NT2/D1 (cell line): ENCODE data around the gene AKNAD1.
A peak's percentile ranks its signal among the peaks of the same experiment; 100 is the strongest.

Experiments
- DNase-seq: peaks from one replicate; pipeline ENCODE4 v3.0.0-alpha.2; 2011; ENCODE audit warnings: low read depth, low spot score
- H3K27me3 ChIP-seq: 2 replicates; pipeline ENCODE4 v1.6.0; 2011; ENCODE audit warnings: mild to moderate bottlenecking; ENCODE audit not compliant: insufficient read length, insufficient read depth
- H3K36me3 ChIP-seq: 2 replicates; pipeline ENCODE4 v1.6.1; 2011; ENCODE audit warnings: mild to moderate bottlenecking, low read length, mixed read lengths; ENCODE audit not compliant: insufficient read depth, insufficient read length
- H3K4me1 ChIP-seq: 2 replicates; pipeline ENCODE4 v1.5.1; 2011; ENCODE audit not compliant: insufficient read depth, insufficient read length
- H3K4me3 ChIP-seq: 2 replicates; pipeline ENCODE4 v1.5.1; 2011; ENCODE audit warnings: low read depth; ENCODE audit not compliant: insufficient read length
- H3K9ac ChIP-seq: 2 replicates; pipeline ENCODE4 v1.6.0; 2011; ENCODE audit warnings: low read depth; ENCODE audit not compliant: insufficient read length
- H3K9me3 ChIP-seq: 2 replicates; pipeline ENCODE4 v1.5.1; 2011; ENCODE audit warnings: mild to moderate bottlenecking, low read length; ENCODE audit not compliant: insufficient read depth
- SUZ12 ChIP-seq: IDR thresholded peaks from 2 replicates; pipeline ENCODE4 v1.6.1; 2011; ENCODE audit not compliant: insufficient read length, insufficient read depth; ENCODE audit errors: extremely low read depth
- YY1 ChIP-seq: IDR thresholded peaks from 2 replicates; pipeline ENCODE4 v1.6.1; 2011; ENCODE audit not compliant: insufficient read length, insufficient read depth
- ZNF274 ChIP-seq: IDR thresholded peaks from 2 replicates; pipeline ENCODE4 v1.6.1; 2011; ENCODE audit warnings: mild to moderate bottlenecking, low read depth, low read length

The AKNAD1 gene

DNA sequence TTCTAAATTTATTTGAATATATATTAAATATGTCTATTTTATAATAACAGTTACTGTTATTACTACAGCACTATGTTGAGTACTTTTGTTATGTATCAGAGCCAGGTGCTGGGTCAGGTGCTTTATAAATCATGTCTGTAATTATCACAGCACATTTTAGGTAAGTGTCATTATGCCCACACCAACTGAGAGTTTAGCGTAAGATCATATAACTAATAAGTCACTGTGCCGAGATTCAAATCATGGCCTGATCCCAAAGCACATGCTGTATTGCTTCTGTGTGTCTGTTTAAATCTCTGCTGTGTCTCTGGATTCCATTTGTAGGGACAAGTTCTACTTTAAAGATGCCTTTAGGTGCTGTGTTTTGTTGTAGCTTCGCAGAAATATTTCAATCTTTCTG, 21.8 kb upstream of the AKNAD1 start:
- no peak for DNase-seq
- Histone ChIP-seq H3K9me3 (no peaks in the 10 kb centered on the region), H3K27me3 (peaks cover 18% of the 10 kb centered on the region), H3K4me1 (no peaks in the 10 kb centered on the region), H3K9ac (no peak overlapping the region), H3K4me3 (no peak overlapping the region), H3K36me3 (no peaks in the 10 kb centered on the region)
- no peak for TF ChIP-seq YY1
- no peak for TF ChIP-seq ZNF274
- no peak for TF ChIP-seq SUZ12

GRCh38 chr1:108878160-108878469, 21.2 kb upstream of the AKNAD1 start:
- TF ChIP-seq YY1 (no peak), SUZ12 (no peak), ZNF274 (no peak)
- Histone ChIP-seq H3K9ac (peak overlapping the region; percentile 74), H3K36me3 (no peaks in the 10 kb centered on the region), H3K4me3 (peak overlapping the region; percentile 61), H3K27me3 (peaks cover 18% of the 10 kb centered on the region), H3K4me1 (no peaks in the 10 kb centered on the region), H3K9me3 (no peaks in the 10 kb centered on the region)
- DNase-seq, result no peak

- peak overlapping the region; percentile 61 for H3K4me3 ChIP-seq
- H3K27me3 ChIP-seq, result peaks cover 18% of the 10 kb centered on the region
- H3K36me3 ChIP-seq, result no peaks in the 10 kb centered on the region
- TF ChIP-seq YY1 (no peak), SUZ12 (peak; percentile 56), ZNF274 (no peak)
- DNase-seq, result no peak
- no peaks in the 10 kb centered on the region for H3K4me1 ChIP-seq
- H3K9ac ChIP-seq, result peak overlapping the region; percentile 74
- no peaks in the 10 kb centered on the region for H3K9me3 ChIP-seq
These were observed 20.7 kb upstream of the AKNAD1 start for GRCh38 chr1:108877348-108878159.

DNA sequence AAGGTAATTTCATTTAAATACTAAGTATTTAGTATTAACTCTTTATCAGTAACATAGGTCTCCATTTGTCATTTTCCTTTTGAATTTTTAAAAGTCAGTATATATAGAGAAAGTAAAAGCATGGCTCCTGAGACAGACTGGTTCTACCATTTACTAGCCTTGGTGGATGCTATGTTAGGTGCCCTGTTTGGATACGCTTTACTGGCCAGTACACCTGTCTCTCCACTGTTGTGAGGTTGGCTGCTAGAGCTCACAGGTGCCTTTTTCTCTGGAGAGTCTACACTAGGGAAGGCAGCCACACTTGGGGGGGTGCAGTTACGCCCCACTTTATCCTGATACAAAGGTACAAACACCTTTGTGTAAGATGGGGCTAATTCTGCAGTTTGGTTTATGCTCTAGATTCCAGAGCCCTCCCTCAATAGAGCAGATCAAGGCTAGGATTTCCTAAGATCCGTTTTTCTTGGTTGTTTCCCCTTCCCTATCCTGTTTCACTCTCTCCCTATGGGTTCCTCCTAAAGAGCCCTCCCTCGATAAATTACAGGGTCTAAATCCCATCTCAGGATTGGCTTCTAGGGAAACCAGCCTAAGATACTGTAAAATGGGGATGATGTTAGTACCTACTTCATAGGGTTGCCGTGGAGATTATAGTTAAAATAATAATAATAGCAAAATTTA, 14.3 kb upstream of the AKNAD1 start:
- TF ChIP-seq SUZ12 (no peak), YY1 (no peak), ZNF274 (no peak)

GRCh38 chr1:108865316-108865910, 8.5 kb upstream of the AKNAD1 start:
- H3K36me3 ChIP-seq, result no peaks in the 10 kb centered on the region
- H3K4me3 ChIP-seq, result no peak overlapping the region
- H3K9ac ChIP-seq, result no peak overlapping the region
- H3K4me1 ChIP-seq, result no peaks in the 10 kb centered on the region
- no peaks in the 10 kb centered on the region for H3K27me3 ChIP-seq
- H3K9me3 ChIP-seq, result no peaks in the 10 kb centered on the region
- DNase-seq, result no peak
- no peak for TF ChIP-seq SUZ12

More for the DNA sequence above, 14.3 kb upstream of the AKNAD1 start:
- Histone ChIP-seq H3K9me3 (no peaks in the 10 kb centered on the region), H3K36me3 (no peaks in the 10 kb centered on the region), H3K4me1 (no peaks in the 10 kb centered on the region), H3K27me3 (no peaks in the 10 kb centered on the region), H3K4me3 (no peak overlapping the region), H3K9ac (no peak overlapping the region)
- no peak for DNase-seq

GRCh38 chr1:108863984-108864383, 7.1 kb upstream of the AKNAD1 start:
- Histone ChIP-seq H3K9ac (no peak overlapping the region), H3K4me3 (no peak overlapping the region), H3K27me3 (no peaks in the 10 kb centered on the region), H3K4me1 (no peaks in the 10 kb centered on the region), H3K9me3 (no peaks in the 10 kb centered on the region), H3K36me3 (no peaks in the 10 kb centered on the region)
- DNase-seq, result no peak
- no peak for TF ChIP-seq SUZ12
- no peak for TF ChIP-seq YY1
- no peak for TF ChIP-seq ZNF274
